Esophagus muscularis mucosa (tissue), 4 donors: ENCODE measurements around the gene EMC10.

Experiments
- EP300 ChIP-seq: sonication (generic); formaldehyde crosslinking; IDR thresholded peaks from one replicate; pipeline ENCODE4 v1.6.1; 2017; ENCODE audit warnings: antibody characterized with exemption
- POLR2A ChIP-seq: fragments of 450-650 bp; IDR thresholded peaks from one replicate; pipeline ENCODE4 v1.6.1; 2017; ENCODE audit warnings: antibody characterized with exemption, moderate library complexity, mild to moderate bottlenecking, low read depth
- POLR2AphosphoS5 ChIP-seq, 2 donors: sonication (generic); formaldehyde crosslinking; IDR thresholded peaks; one replicate each; pipeline ENCODE4 v1.6.1; 2017; ENCODE audit warnings: antibody characterized with exemption in 2 of 2
- TF ChIP-seq, protein P1 (sequence below), 3 experiments: fragments of 200-600 bp in 2 of 3; fragments of 450-650 bp in 1 of 3; sonication (generic) in 2 of 3; IDR thresholded peaks; one replicate each; pipeline ENCODE4 v1.5.1; 2017 to 2019; ENCODE audit warnings: antibody characterized with exemption in 3 of 3, mild to moderate bottlenecking in 2 of 3, moderate library complexity in 1 of 3

DNA sequence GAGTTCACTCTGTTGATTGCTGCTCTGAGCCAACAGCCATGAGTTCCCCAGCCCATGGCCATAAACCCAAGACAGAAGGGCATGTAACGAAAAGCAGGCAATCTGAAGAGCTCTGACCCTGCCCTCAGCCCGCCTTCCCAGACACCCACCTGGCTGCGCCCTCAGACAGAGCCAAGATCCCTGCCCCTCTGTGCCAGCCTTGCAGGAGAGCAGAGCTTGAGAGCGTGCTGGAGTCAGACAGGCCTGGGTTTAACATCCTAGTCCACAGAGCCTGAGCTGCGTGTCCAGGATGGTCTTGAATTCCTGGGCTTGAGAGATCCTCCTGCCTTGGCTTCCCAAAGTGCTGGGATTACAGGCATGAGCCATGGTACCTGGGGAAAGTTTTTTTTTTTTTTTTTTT is 19.0 kb upstream of the EMC10 start:
- TF ChIP-seq POLR2AphosphoS5 (IDR thresholded peaks at IDR 0.05) (no peak), POLR2A (no peak), EP300 (no peak)
- TF ChIP-seq, protein P1, sequence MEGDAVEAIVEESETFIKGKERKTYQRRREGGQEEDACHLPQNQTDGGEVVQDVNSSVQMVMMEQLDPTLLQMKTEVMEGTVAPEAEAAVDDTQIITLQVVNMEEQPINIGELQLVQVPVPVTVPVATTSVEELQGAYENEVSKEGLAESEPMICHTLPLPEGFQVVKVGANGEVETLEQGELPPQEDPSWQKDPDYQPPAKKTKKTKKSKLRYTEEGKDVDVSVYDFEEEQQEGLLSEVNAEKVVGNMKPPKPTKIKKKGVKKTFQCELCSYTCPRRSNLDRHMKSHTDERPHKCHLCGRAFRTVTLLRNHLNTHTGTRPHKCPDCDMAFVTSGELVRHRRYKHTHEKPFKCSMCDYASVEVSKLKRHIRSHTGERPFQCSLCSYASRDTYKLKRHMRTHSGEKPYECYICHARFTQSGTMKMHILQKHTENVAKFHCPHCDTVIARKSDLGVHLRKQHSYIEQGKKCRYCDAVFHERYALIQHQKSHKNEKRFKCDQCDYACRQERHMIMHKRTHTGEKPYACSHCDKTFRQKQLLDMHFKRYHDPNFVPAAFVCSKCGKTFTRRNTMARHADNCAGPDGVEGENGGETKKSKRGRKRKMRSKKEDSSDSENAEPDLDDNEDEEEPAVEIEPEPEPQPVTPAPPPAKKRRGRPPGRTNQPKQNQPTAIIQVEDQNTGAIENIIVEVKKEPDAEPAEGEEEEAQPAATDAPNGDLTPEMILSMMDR (IDR thresholded peaks at IDR 0.05), result no peak
